ENCODE measurements around the gene STX12. TPM values are rescaled to one million over a fixed set of nuclear protein-coding genes. Genes with fewer than 3 reads are reported as not detected.
A peak's percentile ranks its signal among the peaks of the same experiment; 100 is the strongest.
"Not testable (repeated sequence)": the region's sequence is repeated elsewhere in the genome, so short reads cannot be mapped to it uniquely, and the experiment has no call there.

Gene STX12
- total RNA-seq, 1 donor from 2014 or later, result 46.0 TPM

DNA sequence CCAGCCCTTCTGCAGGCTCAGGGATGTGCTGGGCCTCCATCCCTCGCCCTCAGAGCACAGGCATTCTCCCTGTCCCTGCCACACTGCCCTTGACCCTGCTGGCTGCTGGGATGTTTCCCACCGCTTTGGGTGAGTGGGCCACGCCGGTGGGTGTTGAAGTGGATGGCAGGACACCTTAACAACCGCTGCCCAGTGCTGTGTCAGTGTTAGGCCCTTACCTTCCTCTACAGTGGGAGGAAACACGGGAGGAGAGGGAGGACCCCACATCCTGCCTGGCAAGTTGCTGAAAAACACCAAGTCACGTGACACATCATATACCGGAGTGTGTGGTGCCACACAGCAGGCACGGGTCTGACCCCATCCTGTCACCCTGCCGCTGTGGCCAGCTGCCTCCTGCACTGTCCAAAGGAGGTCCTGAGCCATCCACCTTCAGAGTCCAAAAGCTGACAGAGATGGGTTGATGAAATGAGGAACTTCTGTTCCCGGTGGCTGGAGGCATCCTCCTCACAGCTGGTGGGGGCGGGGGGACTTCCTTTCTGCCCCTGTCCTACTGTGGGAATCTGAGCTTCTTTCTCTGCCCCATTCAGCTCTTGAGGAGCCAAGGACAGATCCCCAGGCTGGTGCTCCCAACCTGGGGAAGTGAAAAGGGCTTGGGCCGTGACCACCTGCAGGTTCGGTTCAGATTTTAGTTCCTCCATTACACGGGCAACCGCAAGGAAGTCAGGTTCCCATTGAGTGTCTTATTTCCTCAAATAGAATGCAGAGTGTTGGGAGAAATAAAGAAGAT, 96.1 kb downstream of the STX12 start:
- no peak for DNase-seq

DNA sequence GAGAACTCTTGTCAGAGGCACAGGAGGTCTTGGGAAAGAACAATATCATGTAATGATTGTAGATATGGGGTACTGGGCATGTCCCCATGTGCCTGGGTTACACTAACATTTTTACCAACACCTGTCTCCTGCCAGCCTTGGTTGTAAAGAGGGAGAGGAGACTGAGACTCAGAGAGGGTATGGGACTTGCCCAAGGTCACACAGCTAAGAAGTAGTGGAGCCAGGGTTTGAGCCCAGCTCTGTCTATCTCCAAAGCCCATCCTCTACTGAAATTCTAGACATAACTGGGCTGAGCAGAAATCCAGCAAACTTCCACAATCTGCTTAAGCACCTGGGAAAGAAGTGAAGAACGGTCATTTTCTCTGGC, 96.7 kb downstream of the STX12 start:
- no peak for DNase-seq

DNA sequence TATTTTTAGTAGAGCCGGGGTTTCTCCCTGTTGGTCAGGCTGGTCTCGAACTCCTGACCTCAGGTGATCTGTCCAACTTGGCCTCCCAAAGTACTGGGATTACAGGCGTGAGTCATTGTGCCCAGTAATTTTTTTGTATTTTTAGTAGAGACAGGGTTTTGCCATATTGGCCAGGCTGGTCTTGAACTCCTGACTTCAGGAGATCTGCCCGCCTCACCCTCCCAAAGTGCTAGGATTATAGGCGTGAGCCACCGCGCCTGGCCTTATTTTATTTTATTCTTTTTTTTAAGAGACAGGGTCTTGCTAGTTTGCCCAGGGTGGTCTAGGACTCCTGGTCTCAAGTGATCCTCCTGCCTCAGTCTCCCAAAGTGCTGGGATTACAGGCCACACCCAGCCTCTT, 98.1 kb downstream of the STX12 start:
- DNase-seq, result not testable (repeated sequence)

DNA sequence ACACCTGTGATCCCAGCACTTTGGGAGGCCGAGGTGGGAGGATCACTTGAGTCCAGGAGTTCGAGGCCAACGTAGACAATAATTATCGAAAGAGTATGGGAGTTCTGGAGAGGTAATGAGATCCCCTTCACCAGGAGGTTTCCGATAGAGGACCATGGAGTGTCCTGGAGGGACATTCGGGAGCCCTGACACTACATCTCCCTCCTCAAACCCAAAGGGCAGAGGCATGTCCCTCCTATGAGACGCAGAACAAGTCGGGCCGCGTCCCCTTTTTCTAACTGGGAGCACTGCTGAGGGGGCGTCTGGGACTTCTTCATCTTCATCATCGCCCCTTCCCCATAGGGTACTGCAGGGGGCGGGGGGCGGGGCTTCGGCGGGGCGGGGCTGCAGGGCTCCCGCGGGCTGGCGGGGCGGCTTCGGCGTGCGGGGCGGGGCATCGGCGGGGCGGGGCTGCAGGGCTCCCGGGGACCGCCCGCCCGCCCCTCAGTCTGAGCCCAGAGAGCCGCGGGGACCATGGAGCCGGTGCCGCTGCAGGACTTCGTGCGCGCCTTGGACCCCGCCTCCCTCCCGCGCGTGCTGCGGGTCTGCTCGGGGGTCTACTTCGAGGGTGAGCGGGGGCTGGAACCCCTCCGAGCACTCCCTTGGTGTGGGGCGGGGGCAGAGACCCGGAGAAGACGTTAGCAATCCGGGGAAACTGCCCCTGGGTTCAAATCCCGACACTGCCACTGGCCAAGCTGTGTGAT, 99.2 kb downstream of the STX12 start, which contains the start of gene THEMIS2:
TSS of gene THEMIS2 (plus strand) at position 486 of the 743 bp plus-strand sequence. CDS start at position 514, 28 bp downstream.
- DNase-seq, result no peak

DNA sequence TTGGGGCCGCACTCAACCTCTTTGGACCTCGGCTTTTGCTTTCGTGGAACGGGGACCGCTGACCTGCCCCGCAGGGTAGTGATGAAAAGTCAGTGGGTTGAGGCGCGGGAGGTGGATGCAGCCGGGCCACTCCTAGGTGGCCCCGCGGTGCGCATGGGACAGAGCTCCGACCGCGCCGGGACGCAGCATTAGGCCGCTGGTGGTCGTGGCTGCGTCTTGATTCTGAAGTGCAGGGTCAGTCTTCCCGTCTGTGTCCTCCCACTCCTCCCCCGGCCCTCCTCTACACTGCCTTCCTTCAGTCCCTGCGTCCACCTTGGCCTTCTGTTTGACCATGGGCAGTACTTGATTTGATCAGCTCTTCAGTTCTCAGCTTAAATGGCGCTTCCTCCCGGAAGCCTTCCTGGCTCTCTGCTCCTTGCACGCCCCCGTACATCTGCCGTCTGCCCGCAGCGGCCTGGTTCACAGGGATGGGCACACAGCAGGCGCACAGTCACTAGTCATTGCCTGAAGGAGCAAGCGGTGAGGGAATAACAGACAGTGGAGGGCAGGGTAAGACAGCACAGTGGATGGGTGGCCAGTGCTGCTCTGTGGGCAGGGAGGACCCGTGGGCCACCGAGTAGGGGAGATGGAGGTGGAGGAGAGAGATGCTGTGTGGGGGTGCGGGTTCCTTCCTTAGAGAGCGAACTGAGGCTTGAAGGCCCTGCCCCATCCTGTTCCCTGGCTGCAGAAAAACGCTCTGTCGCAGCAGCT, 100.0 kb downstream of the STX12 start:
- no peak for DNase-seq

DNA sequence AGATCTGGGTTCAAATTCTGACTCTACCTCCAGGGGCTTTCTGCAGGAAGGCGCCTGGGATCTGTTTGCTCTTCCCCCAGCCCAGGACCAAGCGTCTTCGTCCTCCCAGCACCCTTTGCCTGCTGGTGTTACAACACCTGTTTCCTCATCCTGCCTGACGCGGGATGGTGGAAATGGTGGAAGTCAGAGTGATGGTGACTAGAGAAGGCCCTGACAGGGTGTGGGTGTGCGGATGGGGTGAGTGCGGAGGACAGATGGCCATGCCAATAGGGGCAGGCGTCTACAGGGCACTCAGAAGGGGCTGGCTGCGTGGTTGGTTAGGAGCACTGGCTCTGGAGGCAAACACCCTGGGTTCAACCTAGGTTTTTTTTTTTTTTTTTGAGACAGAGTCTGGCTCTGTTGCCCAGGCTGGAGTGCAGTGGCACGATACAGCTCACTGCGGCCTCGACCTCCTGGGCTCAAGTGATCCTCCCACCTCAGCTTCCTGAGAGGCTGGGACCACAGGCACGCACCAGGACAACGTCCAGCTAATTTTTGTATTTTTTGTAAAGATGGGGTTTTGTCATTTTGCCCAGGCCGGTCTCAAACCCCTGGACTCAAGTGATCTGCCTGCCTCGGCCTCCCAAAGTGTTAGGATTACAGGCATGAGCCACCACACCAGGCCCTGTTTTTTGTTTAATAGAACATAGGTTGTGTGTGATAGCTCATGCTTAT, 100.8 kb downstream of the STX12 start:
- DNase-seq, result no peak

Small RNA genes within 50 kb of the gene (small RNA-seq; reads per million reads assigned to genes)
- not detected for gene AL020997.2 (ENCODE audit: low replicate concordance)
- gene RNU6-1245P (ENCODE audit: low replicate concordance), result not detected
- gene SCARNA1 (ENCODE audit: low replicate concordance), result 19.4 reads per million, percentile 94 among the genes with 10 or more reads in this experiment

Other genes starting within 250 kb of the STX12 start
- 19.4 TPM for gene AHDC1, start 169.1 kb upstream of the STX12 start, total RNA-seq
- 9.6 TPM for gene FGR, start 138.0 kb upstream of the STX12 start, total RNA-seq
- 23.8 TPM for gene IFI6, start 101.0 kb upstream of the STX12 start, total RNA-seq
- 10.9 TPM for gene FAM76A, start 47.3 kb upstream of the STX12 start, total RNA-seq
- gene PPP1R8, start 57.6 kb downstream of the STX12 start, total RNA-seq, result 31.9 TPM
- gene THEMIS2, start 99.3 kb downstream of the STX12 start, total RNA-seq, result 13.0 TPM
- gene RPA2, start 141.4 kb downstream of the STX12 start, total RNA-seq, result 44.4 TPM
- 1.6 TPM for gene SMPDL3B, start 161.8 kb downstream of the STX12 start, total RNA-seq
- 1.9 TPM for gene XKR8, start 186.8 kb downstream of the STX12 start, total RNA-seq